ENCODE data around the gene ARPC5.

Gene ARPC5

GRCh38 chr1:183609759-183610452, 25.7 kb downstream of the ARPC5 start:
- no peak for DNase-seq

GRCh38 chr1:183609313-183609712, 26.3 kb downstream of the ARPC5 start:
- DNase-seq, result no peak

- DNase-seq, result no peak
These were observed 28.1 kb downstream of the ARPC5 start for GRCh38 chr1:183607322-183607980.

GRCh38 chr1:183605904-183606303, 29.7 kb downstream of the ARPC5 start:
- no peak for DNase-seq

GRCh38 chr1:183604815-183605214, 30.8 kb downstream of the ARPC5 start:
- DNase-seq, result no peak

GRCh38 chr1:183604038-183604808, 31.4 kb downstream of the ARPC5 start:
- no peak for DNase-seq

GRCh38 chr1:183602510-183602909, 33.1 kb downstream of the ARPC5 start:
- no peak for DNase-seq

- no peak for DNase-seq
These were observed 34.9 kb downstream of the ARPC5 start for GRCh38 chr1:183600634-183601033.

- DNase-seq, result no peak
These were observed 35.4 kb downstream of the ARPC5 start for GRCh38 chr1:183600136-183600535.

GRCh38 chr1:183598386-183598785, 37.2 kb downstream of the ARPC5 start:
- no peak for DNase-seq

- DNase-seq, result no peak
These were observed 37.8 kb downstream of the ARPC5 start for GRCh38 chr1:183597656-183598347.

- no peak for DNase-seq
These were observed 39.1 kb downstream of the ARPC5 start for GRCh38 chr1:183596500-183596899.

- DNase-seq, result no peak
These were observed 40.0 kb downstream of the ARPC5 start for GRCh38 chr1:183595537-183595936.

GRCh38 chr1:183593356-183593755, 42.2 kb downstream of the ARPC5 start:
- no peak for DNase-seq

GRCh38 chr1:183592733-183593132, 42.9 kb downstream of the ARPC5 start:
- no peak for DNase-seq

GRCh38 chr1:183590244-183591191, 45.1 kb downstream of the ARPC5 start, which contains the start of gene NCF2:
Gene NCF2 (minus strand): TSS chr1:183590459. CDS start chr1:183590329, 130 bp downstream.
- no peak for DNase-seq

GRCh38 chr1:183589874-183590243, 45.7 kb downstream of the ARPC5 start:
- no peak for DNase-seq

- DNase-seq, result no peak
These were observed 46.2 kb downstream of the ARPC5 start for GRCh38 chr1:183589384-183589783.

- DNase-seq, result no peak
These were observed 46.8 kb downstream of the ARPC5 start for GRCh38 chr1:183588827-183589226.

- DNase-seq, result no peak
These were observed 48.7 kb downstream of the ARPC5 start for GRCh38 chr1:183586926-183587325.

GRCh38 chr1:183586455-183586854, 49.1 kb downstream of the ARPC5 start:
- DNase-seq, result no peak

- DNase-seq, result no peak
These were observed 50.5 kb downstream of the ARPC5 start for GRCh38 chr1:183585038-183585437.
